Nephron progenitor cell (in vitro differentiated cells): ENCODE measurements around the gene GPAT3.

Experiments
- DNase-seq: peaks from one replicate; pipeline ENCODE4 v3.0.0; 2021
- H3K27ac Mint-ChIP-seq: 2 replicates; pipeline ENCODE4 v1.8.0; 2021; ENCODE audit warnings: mild to moderate bottlenecking, moderate library complexity, mixed read lengths
- H3K27me3 Mint-ChIP-seq: 2 replicates; pipeline ENCODE4 v1.8.0; 2021; ENCODE audit warnings: mild to moderate bottlenecking, low read depth, mixed read lengths; ENCODE audit not compliant: poor library complexity
- H3K36me3 Mint-ChIP-seq: 2 replicates; pipeline ENCODE4 v1.8.0; 2021; ENCODE audit warnings: low read depth, mixed read lengths
- H3K4me1 Mint-ChIP-seq: 2 replicates; pipeline ENCODE4 v1.8.0; 2021; ENCODE audit warnings: mixed read lengths
- H3K4me3 Mint-ChIP-seq: 2 replicates; pipeline ENCODE4 v1.8.0; 2021; ENCODE audit warnings: mild to moderate bottlenecking, moderate library complexity, mixed read lengths
- H3K9me3 Mint-ChIP-seq: 2 replicates; pipeline ENCODE4 v1.8.0; 2021; ENCODE audit warnings: mild to moderate bottlenecking, moderate library complexity, mixed read lengths
- TF ChIP-seq, protein P1 (sequence below): fragments of 200-600 bp; sonication (generic); IDR thresholded peaks from 2 replicates; pipeline ENCODE4 v1.5.0; 2021; ENCODE audit warnings: antibody characterized with exemption

GPAT3 gene

DNA sequence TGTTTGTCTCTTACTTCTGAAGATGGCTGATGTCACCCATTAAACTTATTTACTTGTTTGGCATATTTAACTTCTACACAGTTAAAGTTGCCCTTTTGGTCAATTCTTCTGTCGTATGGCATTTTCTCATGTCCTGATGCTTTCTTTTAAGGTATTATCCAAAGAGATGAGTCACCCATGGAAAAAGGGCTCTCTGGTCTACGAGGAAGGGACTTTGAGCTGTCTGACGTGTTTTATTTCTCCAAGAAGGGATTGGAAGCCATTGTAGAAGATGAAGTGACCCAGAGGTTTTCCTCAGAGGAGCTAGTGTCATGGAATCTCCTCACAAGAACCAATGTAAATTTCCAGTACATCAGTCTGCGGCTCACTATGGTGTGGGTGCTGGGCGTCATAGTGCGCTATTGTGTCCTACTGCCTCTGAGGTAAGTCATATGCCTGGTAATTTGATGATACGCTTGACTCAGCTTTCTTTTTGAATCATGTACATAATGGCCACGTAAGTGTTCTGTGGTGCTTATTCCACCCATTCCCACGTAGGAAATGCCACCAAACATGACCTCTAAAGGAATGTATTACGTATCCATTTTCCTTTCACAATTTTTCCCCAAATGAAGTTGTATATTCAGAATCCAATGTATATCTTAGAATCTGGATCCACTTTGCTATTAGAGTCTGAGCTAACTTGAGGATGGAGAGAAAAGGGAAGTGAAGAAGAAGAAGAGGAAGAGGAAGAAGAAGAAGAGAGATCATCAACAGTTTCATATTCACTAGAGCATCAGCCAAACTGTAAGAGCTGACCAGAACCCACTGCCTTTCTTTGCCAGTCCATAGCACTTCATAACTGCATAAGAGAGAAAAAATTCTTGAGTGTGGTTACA lies 45.7 kb downstream of the GPAT3 start:
- Mint-ChIP-seq H3K9me3 (no peaks in the 10 kb centered on the region), H3K27ac (no peak overlapping the region), H3K4me1 (peaks cover 5% of the 10 kb centered on the region), H3K36me3 (no peaks in the 10 kb centered on the region), H3K4me3 (no peak overlapping the region), H3K27me3 (no peaks in the 10 kb centered on the region)
- TF ChIP-seq, protein P1, sequence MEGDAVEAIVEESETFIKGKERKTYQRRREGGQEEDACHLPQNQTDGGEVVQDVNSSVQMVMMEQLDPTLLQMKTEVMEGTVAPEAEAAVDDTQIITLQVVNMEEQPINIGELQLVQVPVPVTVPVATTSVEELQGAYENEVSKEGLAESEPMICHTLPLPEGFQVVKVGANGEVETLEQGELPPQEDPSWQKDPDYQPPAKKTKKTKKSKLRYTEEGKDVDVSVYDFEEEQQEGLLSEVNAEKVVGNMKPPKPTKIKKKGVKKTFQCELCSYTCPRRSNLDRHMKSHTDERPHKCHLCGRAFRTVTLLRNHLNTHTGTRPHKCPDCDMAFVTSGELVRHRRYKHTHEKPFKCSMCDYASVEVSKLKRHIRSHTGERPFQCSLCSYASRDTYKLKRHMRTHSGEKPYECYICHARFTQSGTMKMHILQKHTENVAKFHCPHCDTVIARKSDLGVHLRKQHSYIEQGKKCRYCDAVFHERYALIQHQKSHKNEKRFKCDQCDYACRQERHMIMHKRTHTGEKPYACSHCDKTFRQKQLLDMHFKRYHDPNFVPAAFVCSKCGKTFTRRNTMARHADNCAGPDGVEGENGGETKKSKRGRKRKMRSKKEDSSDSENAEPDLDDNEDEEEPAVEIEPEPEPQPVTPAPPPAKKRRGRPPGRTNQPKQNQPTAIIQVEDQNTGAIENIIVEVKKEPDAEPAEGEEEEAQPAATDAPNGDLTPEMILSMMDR, result no peak
- no peak for DNase-seq

DNA sequence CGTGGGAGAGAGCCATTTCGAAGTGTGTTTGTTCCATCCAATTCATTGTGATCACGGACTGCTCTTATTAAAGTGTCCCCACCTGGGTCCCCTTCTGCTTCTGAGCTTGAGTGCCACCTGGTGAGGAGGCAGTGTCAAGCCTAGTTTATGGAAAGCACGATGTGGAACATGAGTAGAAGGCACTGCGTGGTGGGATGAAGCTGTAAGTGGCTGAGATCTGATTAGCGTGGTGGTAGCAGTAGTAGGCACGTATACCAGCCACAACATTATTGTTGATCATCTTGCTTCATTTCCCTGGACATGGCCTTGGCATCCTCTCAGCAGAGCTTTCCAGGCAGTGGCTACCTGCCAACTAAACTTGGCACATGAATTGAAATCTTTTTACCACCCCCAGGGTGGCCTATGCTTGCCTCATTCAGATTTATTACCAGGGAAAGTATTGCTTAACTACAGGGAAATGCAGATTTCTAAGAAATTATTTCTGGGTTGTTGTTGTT lies 46.4 kb downstream of the GPAT3 start:
- Mint-ChIP-seq H3K4me1 (peaks cover 5% of the 10 kb centered on the region), H3K27ac (peak overlapping the region; percentile 13), H3K36me3 (no peaks in the 10 kb centered on the region), H3K4me3 (no peak overlapping the region), H3K27me3 (no peaks in the 10 kb centered on the region), H3K9me3 (no peaks in the 10 kb centered on the region)
- DNase-seq, result no peak
- TF ChIP-seq, protein P1, result no peak

DNA sequence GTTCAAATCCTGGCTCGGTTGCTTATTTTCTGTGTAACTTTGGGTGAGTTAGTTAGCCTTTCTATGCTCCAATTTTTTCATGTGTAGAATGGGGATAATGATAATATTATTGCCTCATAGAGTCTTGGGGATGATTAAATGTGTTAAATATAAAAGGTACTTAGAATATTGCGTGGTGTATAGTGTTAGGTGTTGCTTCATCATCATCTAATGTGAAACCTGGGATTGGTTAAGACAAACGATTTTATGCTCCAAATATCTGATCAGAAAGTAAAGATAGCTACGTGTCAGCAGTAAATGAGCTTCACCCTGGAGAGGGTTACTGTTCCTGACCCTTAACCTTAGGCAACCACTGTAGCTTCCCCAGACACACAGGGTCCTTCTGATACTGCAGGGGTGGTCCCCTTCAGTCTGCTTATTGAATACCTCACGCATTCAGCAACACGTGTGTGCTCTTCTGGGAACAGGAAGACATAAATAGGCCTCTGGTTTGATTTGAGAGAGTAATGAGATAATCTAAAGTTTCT lies 50.1 kb downstream of the GPAT3 start:
- no peak overlapping the region for H3K4me3 Mint-ChIP-seq
- no peaks in the 10 kb centered on the region for H3K27me3 Mint-ChIP-seq
- H3K4me1 Mint-ChIP-seq, result peaks cover 5% of the 10 kb centered on the region
- TF ChIP-seq, protein P1, result no peak
- no peaks in the 10 kb centered on the region for H3K36me3 Mint-ChIP-seq
- no peaks in the 10 kb centered on the region for H3K9me3 Mint-ChIP-seq
- no peak for DNase-seq
- H3K27ac Mint-ChIP-seq, result no peak overlapping the region

DNA sequence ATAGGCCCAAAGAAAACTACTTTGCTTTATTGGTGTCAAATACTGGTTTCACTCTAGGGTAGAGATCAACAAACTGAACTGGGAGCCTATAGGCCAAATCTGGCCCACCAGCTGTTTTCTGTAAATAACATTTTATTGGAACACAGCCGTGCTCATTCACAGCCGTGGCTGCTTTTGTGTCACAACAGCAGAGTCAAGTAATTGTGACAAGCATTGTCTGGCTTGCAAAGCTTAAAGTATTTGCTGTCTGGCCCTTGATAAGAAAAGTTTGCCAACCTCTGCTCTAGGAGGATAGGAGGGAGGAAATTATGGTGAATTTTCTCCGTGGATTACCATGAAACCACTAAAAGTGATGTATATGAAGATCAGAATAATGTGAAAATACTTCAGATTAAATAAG lies 53.4 kb downstream of the GPAT3 start:
- TF ChIP-seq, protein P1, result no peak

DNA sequence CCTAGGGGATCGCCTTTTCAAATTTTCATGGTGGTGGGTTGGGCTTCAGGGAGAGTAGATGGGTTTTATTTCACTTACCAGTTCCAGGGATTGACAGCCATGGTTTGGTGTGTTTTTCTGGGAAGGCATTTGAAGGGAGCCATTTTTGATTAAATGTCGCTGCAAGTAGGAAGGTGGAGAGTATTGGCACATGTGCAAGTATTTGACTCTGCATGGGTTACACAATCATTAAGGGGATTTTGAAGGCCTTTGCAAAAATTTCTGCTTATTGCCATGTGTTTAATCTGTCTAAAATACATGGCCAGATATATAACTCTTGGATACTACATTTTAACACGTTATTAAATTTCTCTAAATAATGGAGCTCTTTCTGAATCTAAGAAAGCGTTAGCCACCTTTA lies 55.1 kb downstream of the GPAT3 start:
- Mint-ChIP-seq H3K27me3 (no peaks in the 10 kb centered on the region), H3K9me3 (peaks cover 3% of the 10 kb centered on the region), H3K4me3 (no peak overlapping the region), H3K36me3 (no peaks in the 10 kb centered on the region), H3K4me1 (peaks cover 2% of the 10 kb centered on the region), H3K27ac (no peak overlapping the region)
- DNase-seq, result no peak
- TF ChIP-seq, protein P1, result no peak

More for the DNA sequence above, 53.4 kb downstream of the GPAT3 start:
- no peak overlapping the region for H3K27ac Mint-ChIP-seq
- no peak for DNase-seq
- H3K4me1 Mint-ChIP-seq, result peaks cover 5% of the 10 kb centered on the region
- H3K9me3 Mint-ChIP-seq, result peaks cover 3% of the 10 kb centered on the region
- no peak overlapping the region for H3K4me3 Mint-ChIP-seq
- no peaks in the 10 kb centered on the region for H3K36me3 Mint-ChIP-seq
- H3K27me3 Mint-ChIP-seq, result no peaks in the 10 kb centered on the region
